HepG2 (cell line): ENCODE measurements around the gene FAM171A2. TPM values are rescaled to one million over a fixed set of nuclear protein-coding genes. Genes with fewer than 3 reads are reported as not detected.

Source experiments
- ATAC-seq: fragments of 200-7000 bp; cut with Tn5 transposase; 3 replicates; pipeline ENCODE4 v1.9.1; 2020; ENCODE audit warnings: mild to moderate bottlenecking, moderate library complexity
- BruUV-seq: library from RNA; stranded (reverse); fragments of 400-500 nt; replicated peaks from 2 replicates; lab custom pipeline; 2021; lab: Mats Ljungman, UMichigan
- CTCF ChIA-PET: fragments of 300-600 bp; formaldehyde crosslinking; extraction: SDS; loops from one replicate; lab custom pipeline; 2021; ENCODE audit warnings: low total read pairs, inconsistent platforms, low intra/inter-chr PET ratio; lab: Yijun Ruan, JAX
- POLR2A ChIA-PET: fragments of 350-600 bp; sonication (Branson Sonifier 250); formaldehyde crosslinking; loops from one replicate; lab custom pipeline; 2020; ENCODE audit warnings: antibody characterized with exemption, inconsistent platforms; lab: Yijun Ruan, JAX
- DNase-seq: peaks from one replicate; pipeline ENCODE4 v3.0.0-alpha.2; 2015; ENCODE audit warnings: low spot score
- FAIRE-seq: peaks from 3 replicates; lab custom pipeline; 2011; peaks lifted over from hg19 to GRCh38; lab: Jason Lieb, UNC
- H2AFZ ChIP-seq: one replicate; pipeline ENCODE4 v1.6.1; 2011; ENCODE audit warnings: low read length, inconsistent platforms
- H3K27ac ChIP-seq: fragments of 300-600 bp; 3 replicates; pipeline ENCODE4 v1.8.0; 2011; ENCODE audit warnings: mixed run types, mild to moderate bottlenecking, mixed read lengths, low read length, inconsistent platforms; ENCODE audit not compliant: insufficient read depth; ENCODE audit errors: extremely low read length
- H3K27me3 ChIP-seq, 2 experiments: fragments of 200-600 bp in 1 of 2; 2 replicates in 1 of 2; 3 replicates in 1 of 2; pipeline versions ENCODE4 v1.6.0 to v1.8.0; 2011; ENCODE audit warnings: low read length in 2 of 2, mild to moderate bottlenecking in 2 of 2, moderate library complexity in 2 of 2, inconsistent platforms in 1 of 2; ENCODE audit not compliant: insufficient read depth in 2 of 2, control insufficient read depth in 1 of 2
- H3K36me3 ChIP-seq, 2 experiments: fragments of 200-600 bp in 1 of 2; replicated peaks in 1 of 2; 2 replicates in 1 of 2; 3 replicates in 1 of 2; pipeline versions ENCODE4 v1.5.1 to v1.8.0; 2011; ENCODE audit warnings: low read length in 2 of 2, inconsistent platforms in 1 of 2; ENCODE audit not compliant: insufficient read depth in 2 of 2, control insufficient read depth in 1 of 2
- H3K4me1 ChIP-seq: 2 replicates; pipeline ENCODE4 v1.5.1; 2012; ENCODE audit warnings: low read length, inconsistent platforms; ENCODE audit not compliant: insufficient read depth
- H3K4me2 ChIP-seq: 2 replicates; pipeline ENCODE4 v1.6.0; 2011; ENCODE audit warnings: low read depth, low read length, inconsistent platforms
- H3K4me3 ChIP-seq, 3 experiments: fragments of 200-600 bp in 1 of 3; sonication (generic), shearing (Covaris generic) in 1 of 3; replicated peaks in 1 of 3; 2 replicates each; pipeline ENCODE4 v1.5.1; 2011 to 2016; ENCODE audit warnings: low read length in 3 of 3, inconsistent platforms in 2 of 3, low read depth in 2 of 3, mild to moderate bottlenecking in 2 of 3, control low read depth in 1 of 3, mixed read lengths in 1 of 3; ENCODE audit not compliant: insufficient read depth in 1 of 3
- H3K79me2 ChIP-seq: one replicate; pipeline ENCODE4 v1.6.1; 2011; ENCODE audit warnings: low read length, inconsistent platforms; ENCODE audit not compliant: insufficient read depth
- H3K9ac ChIP-seq: 2 replicates; pipeline ENCODE4 v1.6.0; 2011; ENCODE audit warnings: mild to moderate bottlenecking, low read depth, low read length, inconsistent platforms; ENCODE audit not compliant: insufficient read depth
- H3K9me3 ChIP-seq: 2 replicates; pipeline ENCODE4 v1.5.1; 2012; ENCODE audit warnings: mild to moderate bottlenecking, low read length
- H4K20me1 ChIP-seq: 2 replicates; pipeline ENCODE4 v1.6.0; 2011; ENCODE audit warnings: inconsistent platforms, mild to moderate bottlenecking, low read length, moderate library complexity; ENCODE audit not compliant: insufficient read depth
- BHLHE40 ChIP-seq: IDR thresholded peaks from 2 replicates; pipeline ENCODE4 v1.6.1; 2011; ENCODE audit warnings: low read length, improper control_type of control experiment
- BRD4 ChIP-seq: sonication (generic); formaldehyde crosslinking; IDR thresholded peaks from 2 replicates; pipeline ENCODE4 v1.4.0; 2020; ENCODE audit warnings: missing genetic modification reagents
- CEBPZ ChIP-seq: IDR thresholded peaks from 2 replicates; pipeline ENCODE4 v1.6.1; 2012; ENCODE audit warnings: low read length, improper control_type of control experiment
- FOXO4 ChIP-seq: sonication (generic); formaldehyde crosslinking; conservative IDR thresholded peaks from 2 replicates; pipeline ENCODE4 v1.8.1; 2023; ENCODE audit warnings: missing genetic modification reagents
- HINFP ChIP-seq: sonication (generic); formaldehyde crosslinking; IDR thresholded peaks from 2 replicates; pipeline ENCODE4 v1.4.0; 2020; ENCODE audit warnings: low read depth, mild to moderate bottlenecking, missing genetic modification reagents
- MEF2D ChIP-seq: sonication (generic); formaldehyde crosslinking; IDR thresholded peaks from 2 replicates; pipeline ENCODE4 v1.5.1; 2020; ENCODE audit warnings: mild to moderate bottlenecking, missing genetic modification reagents
- NR2F1 ChIP-seq, 2 experiments: fragments of 450-650 bp in 1 of 2; formaldehyde crosslinking in 1 of 2; IDR thresholded peaks; 2 replicates each; pipeline versions ENCODE4 v1.5.0 to v1.6.1; 2016 to 2020; ENCODE audit warnings: mild to moderate bottlenecking in 1 of 2, missing compliant biosample characterization in 1 of 2, missing genetic modification reagents in 1 of 2, moderate library complexity in 1 of 2
- RFX5 ChIP-seq: IDR thresholded peaks from 2 replicates; pipeline ENCODE4 v1.6.1; 2011; ENCODE audit warnings: low read depth, low read length, improper control_type of control experiment
- SIX4 ChIP-seq: sonication (generic); formaldehyde crosslinking; IDR thresholded peaks from 2 replicates; pipeline ENCODE4 v1.4.0; 2020; ENCODE audit warnings: missing genetic modification reagents
- THAP9 ChIP-seq: sonication (generic); formaldehyde crosslinking; IDR thresholded peaks from 2 replicates; pipeline ENCODE4; 2020; ENCODE audit warnings: missing genetic modification reagents, mild to moderate bottlenecking, borderline replicate concordance
- ZBTB1 ChIP-seq: sonication (generic); formaldehyde crosslinking; IDR thresholded peaks from 2 replicates; pipeline ENCODE4 v1.4.0; 2020; ENCODE audit warnings: missing genetic modification reagents, borderline replicate concordance
- ZNF101 ChIP-seq: sonication (generic); formaldehyde crosslinking; IDR thresholded peaks from 2 replicates; pipeline ENCODE4 v1.4.0; 2020; ENCODE audit warnings: mild to moderate bottlenecking, low read depth, missing genetic modification reagents, borderline replicate concordance
- ZNF224 ChIP-seq: sonication (generic); formaldehyde crosslinking; IDR thresholded peaks from 2 replicates; pipeline ENCODE4 v1.5.0; 2020; ENCODE audit warnings: mild to moderate bottlenecking, missing genetic modification reagents
- ZNF761 ChIP-seq: sonication (generic); formaldehyde crosslinking; conservative IDR thresholded peaks from 2 replicates; pipeline ENCODE4 v1.4.0; 2020; ENCODE audit warnings: mild to moderate bottlenecking, missing genetic modification reagents
- WGBS: methylation state at CpG from one replicate; pipeline ENCODE4 v1.1.6; 2017; ENCODE audit warnings: low lambda C conversion rate; 5-methylcytosine and 5-hydroxymethylcytosine counted together
- in situ Hi-C: cut with HindIII; loops from 2 replicates; pipeline ENCODE4 v1.10.0; 2017; ENCODE audit warnings: low pct_unique_long_range_greater_than_20kb; ENCODE audit not compliant: extremely low pct_ligation_motif_present
- intact Hi-C: fragments of 100-400 bp; cut with micrococcal nuclease; formaldehyde crosslinking; loops from one replicate; pipeline ENCODE4 v1.10.0; 2022; ENCODE audit not compliant: unreplicated experiment
- polyA plus RNA-seq, 8 experiments: library from polyadenylated mRNA; depleted of rRNA in 3 of 8; stranded (reverse) in 7 of 8; unstranded in 1 of 8; fragments of >200 nt; fragmentation: Illumina TruSeq in 4 of 8; extraction: Trizol in 4 of 8; gene quantifications; 2 replicates each; pipeline versions ENCODE4 v1.2.1 to v1.2.3, GENCODE V29; 2011 to 2016; ENCODE audit warnings: low read depth in 4 of 8, missing spikeins in 1 of 8, mixed read lengths in 1 of 8; ENCODE audit not compliant: insufficient read depth in 1 of 8
- total RNA-seq, 5 experiments: library from RNA; depleted of rRNA; stranded (reverse); fragments of >200 nt; fragmentation: Illumina TruSeq; extraction: Trizol; gene quantifications; 2 replicates each; pipeline ENCODE4 v1.2.3, GENCODE V29; 2016; ENCODE audit warnings: low read depth in 1 of 5

The FAM171A2 gene
- total and polyA plus RNA-seq, 2 of the 13 experiments (the other 11 are each of a cell fraction or from before 2014, with no cell fraction given), result 1.8 to 3.6 TPM

GRCh38 chr17:44314869-44315661 is 48.6 kb downstream of the FAM171A2 start:
- no peak for FAIRE-seq
- no peak for TF ChIP-seq NR2F1 (CRISPR knock-in tag; IDR thresholded peaks at IDR 0.05)
- no peak for TF ChIP-seq SIX4 (CRISPR knock-in tag)
- no peak for TF ChIP-seq FOXO4 (CRISPR knock-in tag)
- no peak for TF ChIP-seq ZNF224 (CRISPR knock-in tag)
- no peak for TF ChIP-seq MEF2D
- TF ChIP-seq HINFP (CRISPR knock-in tag), result no peak
- no peak for TF ChIP-seq ZBTB1 (CRISPR knock-in tag)
- TF ChIP-seq BRD4 (CRISPR knock-in tag), result no peak
- TF ChIP-seq ZNF101 (CRISPR knock-in tag), result no peak
- TF ChIP-seq ZNF761 (CRISPR knock-in tag), result no peak
- no peak for TF ChIP-seq THAP9 (CRISPR knock-in tag)
- TF ChIP-seq CEBPZ, result no peak
- TF ChIP-seq RFX5, result no peak
- no peak for TF ChIP-seq BHLHE40

More at GRCh38 chr17:44314869-44315661, 48.6 kb downstream of the FAM171A2 start:
- POLR2A ChIA-PET, result interaction anchor here (1.0 kb wide), 1 partner anchor 35 kb away, joined by 4 read pairs; no protein-coding TSS in a partner anchor
- no peak overlapping the region for H2AFZ ChIP-seq
- H3K27ac ChIP-seq, result no peak overlapping the region
- peaks cover 66% of the 10 kb centered on the region for H3K4me1 ChIP-seq
- peak overlapping the region; percentile 61 for H3K4me2 ChIP-seq
- H3K9ac ChIP-seq, result no peak overlapping the region
- CTCF ChIA-PET, result no interaction called here
- DNase-seq (no peak), ATAC-seq (peak; percentile 9; the same call in 2 of the 3 replicates)
- intact Hi-C loops, result no loop called here
- H3K36me3 ChIP-seq, result peaks cover 4 to 8% of the 10 kb centered on the region in 2 experiments; a peak in 4 of 5 replicates
- H3K9me3 ChIP-seq, result no peaks in the 10 kb centered on the region
- no TSS peak for BruUV-seq
- peaks cover 10 to 38% of the 10 kb centered on the region in 2 experiments; a peak in 4 of 5 replicates for H3K27me3 ChIP-seq
- H4K20me1 ChIP-seq, result no peaks in the 10 kb centered on the region
- peak overlapping the region in 2 of 3 experiments; percentile 39 to 58; a peak in 2 of 6 replicates for H3K4me3 ChIP-seq
- 7% methylated on average over 45 of the region's 81 CpGs for WGBS
- H3K79me2 ChIP-seq, result no peaks in the 10 kb centered on the region
- in situ Hi-C loops, result no loop called here
